SW 1271 (cell line): ENCODE data around the gene SVIL.
"Not testable (repeated sequence)": the region's sequence is repeated elsewhere in the genome, so short reads cannot be mapped to it uniquely, and the experiment has no call there.

Source experiments
- DNase-seq, 2 experiments: peaks; one replicate each; lab custom pipeline; 2025; lab: John Stamatoyannopoulos, UW

The SVIL gene

DNA sequence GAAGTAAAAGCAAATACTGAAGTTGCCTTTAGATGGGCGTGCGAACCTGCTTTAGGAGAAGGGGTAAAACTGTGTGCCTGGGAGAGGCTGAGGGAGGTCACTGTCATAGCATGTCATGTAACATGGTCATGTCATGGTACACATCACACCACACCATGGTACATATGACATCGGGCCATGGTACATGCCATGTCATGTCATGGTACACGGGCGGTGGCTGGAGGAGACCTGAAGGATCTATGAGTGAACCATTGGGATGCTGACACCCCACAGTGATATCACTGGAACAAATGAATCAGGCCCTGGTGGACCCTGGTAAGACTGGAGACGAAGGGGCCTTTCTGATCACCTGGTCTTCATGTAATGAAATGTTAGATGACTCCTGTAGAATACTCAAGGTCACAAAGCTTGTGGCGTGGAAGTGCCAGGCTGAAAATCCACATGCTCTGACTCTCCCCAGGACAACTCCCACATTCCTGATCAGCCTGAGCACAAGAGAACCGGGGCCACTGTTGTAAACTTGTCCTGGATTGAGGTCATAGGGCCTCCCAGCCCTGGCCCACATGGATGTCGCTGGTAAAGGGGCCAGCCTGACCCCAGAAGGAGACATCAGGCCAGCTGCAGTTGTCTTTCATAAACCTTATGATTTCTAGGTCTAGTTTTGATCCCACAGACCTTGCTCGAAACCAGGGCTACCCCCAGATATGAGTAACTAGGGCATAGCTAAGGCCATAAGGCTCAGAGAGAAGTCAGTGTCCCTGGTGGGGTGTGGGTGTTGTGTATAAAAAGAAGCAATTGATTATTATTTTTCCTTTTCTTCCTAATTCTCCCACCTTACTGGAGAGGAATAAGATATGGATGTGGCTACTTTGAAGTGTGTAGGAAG is 60.3 kb downstream of the SVIL start:
- not testable (repeated sequence) for DNase-seq

DNA sequence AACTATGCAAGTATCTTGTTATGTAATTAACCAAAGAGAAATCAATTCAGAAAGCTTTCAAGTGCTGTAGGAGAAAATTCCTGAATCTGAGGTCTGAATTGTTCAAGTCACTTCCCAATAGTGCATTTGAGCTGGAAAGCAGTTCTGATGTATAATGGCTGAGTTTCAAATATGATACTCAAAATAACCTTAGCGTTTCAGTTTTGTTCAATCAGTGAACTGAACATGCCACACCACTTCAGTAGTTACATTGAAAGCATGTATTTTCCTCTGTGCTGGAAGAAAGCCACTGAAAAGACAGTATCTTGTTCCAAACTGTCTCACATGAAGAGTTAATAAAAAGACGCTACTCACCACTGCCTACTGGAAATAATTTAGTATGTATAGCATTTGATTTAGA is 64.5 kb downstream of the SVIL start:
- not testable (repeated sequence) for DNase-seq

DNA sequence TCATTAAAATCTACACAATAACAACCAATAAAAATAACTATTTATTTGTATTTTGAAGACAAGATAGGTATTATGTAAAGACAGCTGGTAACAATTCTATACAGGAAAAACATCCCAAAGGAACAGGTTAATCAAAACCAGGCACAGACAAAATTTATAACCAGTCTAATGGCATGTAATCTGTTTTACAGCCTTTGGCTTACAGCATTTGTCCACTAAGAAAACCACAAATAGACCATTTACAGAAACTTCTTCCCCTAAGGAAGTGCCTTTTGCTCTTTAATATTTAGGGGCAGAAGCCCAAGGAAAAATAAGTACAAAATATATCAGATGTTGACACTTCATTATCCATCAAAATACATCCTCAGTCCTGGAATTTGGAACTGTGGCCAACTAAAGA is 65.0 kb downstream of the SVIL start:
- no peak for DNase-seq

DNA sequence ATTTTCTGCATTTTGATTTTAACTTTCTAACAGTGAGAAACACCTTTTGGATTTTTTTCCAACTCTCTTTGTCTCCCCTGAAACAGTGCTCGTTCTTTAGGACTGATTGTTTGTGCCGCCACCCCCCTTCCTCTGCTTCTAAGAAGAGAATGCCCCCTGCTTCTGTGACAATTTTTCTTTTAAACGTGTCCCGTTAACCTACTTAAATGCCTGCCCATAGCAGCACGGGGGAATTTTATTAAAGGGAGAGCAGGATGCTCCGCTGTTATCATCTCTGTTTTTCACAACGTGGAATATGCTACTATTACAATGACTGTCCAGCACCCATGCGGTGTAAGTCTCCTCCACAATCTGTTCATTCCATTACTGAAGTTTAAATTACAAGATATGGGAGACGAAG is 67.8 kb downstream of the SVIL start:
- no peak for DNase-seq

DNA sequence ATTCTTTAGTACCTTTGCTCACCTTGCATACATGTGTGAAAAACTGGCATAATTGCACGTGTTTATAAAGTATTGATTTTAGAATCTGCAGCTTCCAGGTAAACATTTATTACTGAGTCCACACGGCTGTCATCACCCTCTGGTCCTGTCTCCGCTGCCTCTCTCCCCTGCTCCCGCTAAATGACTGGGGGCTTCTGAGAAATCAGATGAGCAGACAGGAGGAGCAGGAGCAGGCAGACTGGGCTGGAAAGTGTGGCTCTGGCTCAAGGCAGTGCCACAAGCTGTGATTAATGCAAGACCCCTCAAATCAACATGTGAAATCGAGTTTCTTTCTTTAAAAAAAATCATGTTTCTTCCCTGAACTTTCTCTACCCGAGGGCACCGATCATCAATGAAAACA is 68.6 kb downstream of the SVIL start:
- DNase-seq = not testable (repeated sequence)

DNA sequence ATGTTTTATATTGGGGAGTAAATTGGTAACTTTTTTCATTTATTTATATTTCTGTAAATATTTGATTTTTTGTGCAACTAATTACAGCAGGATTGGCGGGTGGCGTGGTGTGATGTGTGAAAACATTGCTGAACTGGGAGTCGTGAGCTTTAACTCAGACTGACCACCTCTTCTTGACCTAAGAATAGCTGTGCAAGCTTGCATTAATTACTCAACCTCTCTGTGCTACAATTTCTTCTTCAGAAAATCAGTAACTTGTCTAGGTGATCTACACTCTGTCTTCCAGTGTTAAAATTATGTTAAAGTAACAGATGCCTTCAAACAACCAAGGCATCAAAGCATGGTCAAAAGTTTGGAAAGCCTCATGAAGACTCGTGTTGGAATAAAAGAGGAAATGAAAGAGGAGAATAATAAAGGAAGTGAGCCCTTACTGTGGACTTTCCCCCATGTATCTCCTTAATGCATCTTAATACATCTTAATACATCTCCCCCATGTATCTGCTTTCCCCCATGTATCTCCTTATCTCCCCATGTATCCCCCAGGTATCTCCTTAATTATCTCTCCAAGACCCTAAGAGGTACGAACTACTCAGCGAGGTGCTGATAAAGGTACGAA is 71.2 kb downstream of the SVIL start:
- DNase-seq = no peak

DNA sequence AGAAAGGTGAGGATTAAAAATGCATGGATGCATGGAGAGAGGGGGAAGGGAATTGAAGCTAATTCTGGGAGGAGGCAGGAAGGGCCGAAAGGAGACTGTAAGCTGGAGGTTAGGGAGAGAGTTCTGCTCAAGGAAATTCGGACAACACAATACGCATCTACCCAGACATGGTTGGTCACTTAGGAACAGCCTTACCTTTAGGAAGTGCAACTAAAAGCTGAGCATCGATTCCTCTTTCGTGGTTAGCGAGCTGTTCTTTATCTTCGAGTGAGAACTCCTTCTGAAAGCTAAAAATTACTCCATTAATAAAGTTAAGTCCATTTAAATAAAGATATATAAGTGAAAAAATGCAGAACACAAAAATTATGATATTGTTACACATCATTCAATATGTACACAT is 71.8 kb downstream of the SVIL start:
- DNase-seq = not testable (repeated sequence)

DNA sequence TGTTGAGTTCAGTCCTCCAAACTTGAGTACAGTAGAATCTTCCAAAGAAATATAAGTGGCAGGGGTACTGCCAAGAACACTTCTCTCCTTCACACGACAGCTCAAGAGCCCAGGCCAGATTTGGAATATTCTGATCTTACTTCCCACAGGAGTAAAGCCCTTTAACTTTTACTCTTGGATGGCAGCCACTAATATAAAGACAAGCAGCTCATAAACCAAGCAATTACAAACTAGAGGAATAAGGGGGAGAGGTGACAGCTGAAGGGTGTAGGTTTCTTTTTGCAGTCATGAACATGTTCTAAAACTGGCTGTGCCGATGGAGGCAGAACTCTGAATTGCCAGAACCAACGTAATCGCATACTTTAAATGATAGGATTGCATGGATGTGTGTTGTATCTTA is 74.8 kb downstream of the SVIL start:
- no peak for DNase-seq

DNA sequence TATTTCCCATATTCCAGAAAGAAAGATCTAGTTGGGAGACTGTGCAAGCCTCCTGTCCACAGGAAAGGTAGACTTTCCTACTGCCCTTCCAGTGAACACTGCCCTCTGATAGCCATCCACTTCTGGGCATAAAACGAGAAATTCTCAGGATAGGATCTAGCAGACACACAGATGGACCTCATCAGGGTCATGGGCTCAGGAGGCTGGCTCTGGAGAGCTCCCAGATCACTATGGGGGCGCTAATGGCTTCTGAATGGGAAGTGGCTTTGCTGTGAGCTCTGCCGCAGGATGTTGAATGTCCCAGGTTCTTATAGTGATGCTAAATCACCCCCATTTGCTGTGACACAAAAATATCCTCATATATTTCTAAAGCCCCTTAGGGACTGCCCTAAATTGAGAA is 77.1 kb downstream of the SVIL start:
- DNase-seq = no peak

DNA sequence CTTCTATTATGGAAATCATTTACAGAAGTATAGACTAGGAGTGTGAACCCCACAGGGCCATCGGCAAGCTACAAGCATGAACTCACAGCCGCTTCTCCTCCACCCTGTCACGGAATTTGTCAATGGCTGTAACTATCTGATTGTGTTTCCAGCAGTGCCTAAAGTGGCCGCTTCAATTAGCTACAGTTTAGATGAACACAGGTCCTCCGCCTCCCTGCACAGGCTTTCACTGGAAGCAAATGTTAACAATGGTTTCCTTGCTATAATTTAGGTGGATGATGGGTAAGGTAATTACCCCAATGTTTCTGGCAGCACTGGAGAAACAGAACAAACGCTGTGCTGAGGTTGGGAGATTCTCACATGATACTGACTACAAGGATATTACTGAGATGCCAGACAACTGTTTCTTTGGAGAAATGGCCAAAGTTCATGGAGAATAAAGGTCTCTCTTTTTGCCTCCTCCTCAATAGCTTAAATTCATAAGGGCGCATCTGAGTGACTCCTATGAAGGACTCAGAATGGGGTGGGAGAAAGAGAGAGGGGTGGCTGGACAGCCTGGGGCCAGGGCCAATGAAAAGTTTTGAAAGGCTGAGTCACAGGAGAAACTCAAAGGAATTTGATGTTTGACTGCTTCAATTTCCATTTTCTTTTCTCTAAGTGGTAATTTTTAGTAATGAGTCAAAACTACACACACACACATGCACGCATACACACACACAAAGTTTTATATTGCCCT is 78.9 kb downstream of the SVIL start:
- peak in 1 of 2 experiments; percentile 32 for DNase-seq

DNA sequence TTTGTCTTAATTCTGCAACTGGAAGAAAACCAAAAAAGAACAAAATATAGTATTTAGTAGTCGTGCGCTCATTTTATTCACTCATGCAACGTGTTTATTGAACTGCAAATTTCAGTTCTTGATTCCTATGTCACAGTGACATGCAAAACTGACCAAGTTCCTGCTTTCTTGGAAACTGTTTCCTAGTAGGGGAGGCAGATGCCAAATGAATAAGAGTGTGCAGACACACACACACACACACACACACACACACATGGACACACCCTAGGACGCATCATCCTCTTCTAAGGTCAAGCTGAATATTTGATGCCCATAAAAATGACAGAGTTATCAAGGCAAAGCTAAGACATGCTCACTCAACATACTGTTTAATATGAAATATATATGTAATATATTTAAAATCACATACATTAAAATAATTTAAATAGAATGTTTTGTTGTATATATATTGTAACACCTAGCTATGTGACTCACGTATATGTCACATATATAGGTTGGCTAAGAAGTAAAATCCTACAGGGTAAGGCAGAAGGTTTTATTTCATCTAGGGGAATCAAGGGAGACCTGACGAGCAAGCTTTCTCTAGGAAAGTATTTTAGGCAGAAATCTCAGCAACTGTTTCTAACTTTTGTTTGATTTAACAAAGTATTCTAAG is 79.6 kb downstream of the SVIL start:
- no peak for DNase-seq

DNA sequence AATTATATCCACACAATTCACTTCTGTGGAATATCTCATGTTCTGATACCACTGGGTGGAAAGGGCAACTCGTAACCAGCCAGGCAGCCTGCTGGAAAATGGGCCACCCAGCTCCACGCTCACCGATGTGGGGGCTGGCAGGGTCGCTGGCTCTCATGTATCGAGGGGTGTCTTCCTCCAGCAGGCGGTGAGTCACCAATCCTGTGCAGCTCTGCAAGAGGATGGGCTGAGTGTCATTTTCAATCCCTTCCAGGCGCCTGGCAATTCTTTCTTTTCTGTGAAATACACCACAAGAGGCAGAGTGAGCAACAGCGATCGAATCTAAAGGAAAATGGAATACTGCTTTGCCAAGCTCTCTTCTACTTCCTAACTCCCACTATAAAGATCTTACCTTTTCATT is 80.1 kb downstream of the SVIL start:
- peak in 1 of 2 experiments; percentile 25 for DNase-seq

DNA sequence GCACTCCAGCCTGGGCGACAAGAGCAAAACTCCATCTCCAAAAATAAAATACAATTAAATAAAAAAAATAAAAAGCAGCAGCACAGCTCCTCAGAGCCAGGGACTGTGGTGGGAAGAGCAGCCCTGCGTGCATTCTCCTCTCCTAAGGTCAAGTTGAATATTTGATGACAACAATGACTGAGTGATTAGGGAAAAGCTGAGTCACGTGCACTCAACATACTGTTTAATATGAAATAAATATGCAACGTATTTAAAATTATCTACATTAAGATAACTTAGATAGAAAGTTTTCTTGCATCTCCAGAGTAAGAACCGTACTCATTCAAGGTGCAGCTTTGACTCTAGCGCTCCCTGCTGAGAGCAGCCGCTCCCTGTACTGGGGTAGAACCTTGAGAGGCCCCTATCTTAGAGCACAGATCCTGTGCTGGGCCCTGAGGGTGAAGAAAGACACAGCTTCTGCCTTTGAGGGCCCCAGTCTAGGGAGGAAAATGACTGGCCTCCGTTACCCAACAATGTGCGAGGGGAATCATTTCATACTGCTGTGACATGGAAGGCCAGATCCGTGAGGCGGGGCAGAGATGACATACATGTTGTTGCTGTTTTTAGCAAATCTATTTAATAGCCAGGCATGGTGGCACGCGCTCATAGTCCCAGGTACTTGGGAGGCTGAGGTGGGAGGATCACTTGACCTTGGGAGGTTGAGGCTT is 81.1 kb downstream of the SVIL start:
- DNase-seq = no peak

DNA sequence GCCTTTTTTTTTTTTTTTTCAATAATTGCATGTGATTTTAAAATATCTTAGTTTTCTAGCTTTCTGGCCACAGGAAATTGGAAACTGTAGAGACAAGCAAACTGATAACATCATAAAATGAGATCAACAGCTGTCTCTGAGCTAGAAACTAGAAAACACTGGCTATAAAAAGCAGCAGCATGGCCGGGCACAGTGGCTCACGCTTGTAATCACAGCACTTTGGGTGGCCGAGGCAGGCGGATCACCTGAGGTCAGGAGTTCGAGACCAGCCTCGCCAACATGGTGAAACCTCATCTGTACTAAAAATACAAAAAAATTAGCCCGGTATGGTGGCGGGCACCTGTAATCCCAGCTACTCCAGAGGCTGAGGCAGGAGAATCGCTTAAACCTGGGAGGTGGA is 81.7 kb downstream of the SVIL start:
- DNase-seq = not testable (repeated sequence)

DNA sequence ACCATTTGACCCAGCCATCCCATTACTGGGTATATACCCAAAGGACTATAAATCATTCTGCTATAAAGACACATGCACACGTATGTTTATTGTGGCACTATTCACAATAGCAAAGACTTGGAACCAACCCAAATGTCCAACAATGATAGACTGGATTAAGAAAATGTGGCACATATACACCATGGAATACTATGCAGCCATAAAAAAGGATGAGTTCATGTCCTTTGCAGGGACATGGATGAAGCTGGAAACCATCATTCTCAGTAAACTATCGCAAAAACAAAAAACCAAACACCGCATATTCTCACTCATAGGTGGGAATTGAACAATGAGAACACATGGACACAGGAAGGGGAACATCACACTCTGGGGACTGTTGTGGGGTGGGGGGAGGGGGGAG is 85.3 kb downstream of the SVIL start:
- not testable (repeated sequence) for DNase-seq

DNA sequence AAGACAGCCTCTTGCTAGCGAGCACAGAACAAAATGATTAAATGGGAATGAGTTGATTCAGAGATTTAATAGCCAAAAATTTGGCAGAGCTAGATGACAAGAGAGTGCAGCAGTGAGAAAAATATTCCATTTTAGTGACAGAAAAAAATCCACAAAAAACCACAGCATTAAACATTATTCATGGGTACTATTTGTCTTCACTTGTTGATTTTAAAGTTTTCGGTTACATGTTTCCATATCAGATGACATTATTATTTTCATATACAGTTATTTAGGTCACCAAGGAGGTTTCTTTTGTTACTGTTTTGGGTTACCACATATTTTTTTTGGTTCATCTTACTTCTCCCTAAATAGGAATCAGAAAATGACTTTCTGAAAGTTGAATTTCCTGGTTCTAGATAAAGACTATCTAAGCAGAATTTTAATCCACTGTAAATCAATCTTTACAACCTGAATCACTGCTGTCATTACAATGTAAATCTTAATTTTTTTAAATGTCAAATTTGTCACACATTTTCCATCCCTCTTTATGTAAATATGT is 87.9 kb downstream of the SVIL start:
- no peak for DNase-seq

DNA sequence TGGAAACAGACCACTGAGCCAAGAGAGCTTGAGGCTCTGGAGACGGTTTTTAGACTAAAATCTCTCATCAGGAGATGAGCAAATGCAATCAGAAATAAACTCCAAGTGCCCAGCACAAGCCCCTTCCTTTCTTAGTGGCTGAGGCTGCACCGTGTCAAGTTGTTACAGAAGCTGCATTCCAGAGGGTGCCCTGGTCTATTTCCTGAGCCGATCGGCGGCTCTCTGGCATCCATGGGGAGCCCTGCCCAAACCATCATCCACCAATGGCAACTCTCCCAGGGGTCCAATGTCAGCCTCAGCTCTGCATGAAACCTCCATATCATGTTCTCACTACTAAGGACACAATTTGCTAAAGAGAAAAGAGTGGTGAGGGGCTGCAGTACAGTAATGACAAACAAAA is 89.6 kb downstream of the SVIL start:
- no peak for DNase-seq

DNA sequence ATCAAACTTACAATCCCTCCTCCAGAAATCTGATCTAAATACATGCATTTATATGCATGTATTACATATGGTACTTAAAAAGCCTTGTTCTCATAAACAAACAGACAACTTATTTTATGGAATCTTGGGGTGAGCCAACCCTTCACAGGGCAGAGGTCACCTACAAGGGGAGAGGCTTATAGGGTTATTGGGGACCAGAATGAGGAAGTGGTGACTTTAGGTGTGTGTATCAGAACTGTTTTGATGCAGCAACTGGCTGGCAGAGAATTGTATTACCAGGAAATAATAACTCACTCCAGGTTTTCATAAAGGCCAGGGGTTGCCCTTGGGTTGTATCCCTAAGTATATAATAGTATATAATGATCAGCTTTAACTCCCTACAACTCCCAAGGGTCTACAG is 91.1 kb downstream of the SVIL start:
- no peak for DNase-seq

DNA sequence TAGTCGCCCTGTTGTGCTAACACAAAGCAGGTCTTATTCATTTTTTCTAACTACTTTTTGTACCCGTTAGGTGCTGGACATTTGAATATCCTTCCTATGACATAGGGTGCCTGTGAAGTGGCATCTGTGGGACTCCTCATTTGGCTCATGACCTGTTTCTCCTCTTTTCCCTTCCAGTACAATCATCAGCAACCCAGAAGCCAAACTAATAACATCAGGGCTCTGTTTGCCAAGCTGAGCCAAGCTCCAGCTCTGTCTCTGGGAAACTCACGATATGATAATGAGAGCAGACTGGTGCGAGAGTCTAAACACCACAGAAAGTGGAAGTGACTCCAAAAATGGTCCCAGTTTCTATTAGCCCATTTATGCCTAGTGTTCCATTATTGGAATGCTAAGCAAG is 92.0 kb downstream of the SVIL start:
- DNase-seq = no peak

DNA sequence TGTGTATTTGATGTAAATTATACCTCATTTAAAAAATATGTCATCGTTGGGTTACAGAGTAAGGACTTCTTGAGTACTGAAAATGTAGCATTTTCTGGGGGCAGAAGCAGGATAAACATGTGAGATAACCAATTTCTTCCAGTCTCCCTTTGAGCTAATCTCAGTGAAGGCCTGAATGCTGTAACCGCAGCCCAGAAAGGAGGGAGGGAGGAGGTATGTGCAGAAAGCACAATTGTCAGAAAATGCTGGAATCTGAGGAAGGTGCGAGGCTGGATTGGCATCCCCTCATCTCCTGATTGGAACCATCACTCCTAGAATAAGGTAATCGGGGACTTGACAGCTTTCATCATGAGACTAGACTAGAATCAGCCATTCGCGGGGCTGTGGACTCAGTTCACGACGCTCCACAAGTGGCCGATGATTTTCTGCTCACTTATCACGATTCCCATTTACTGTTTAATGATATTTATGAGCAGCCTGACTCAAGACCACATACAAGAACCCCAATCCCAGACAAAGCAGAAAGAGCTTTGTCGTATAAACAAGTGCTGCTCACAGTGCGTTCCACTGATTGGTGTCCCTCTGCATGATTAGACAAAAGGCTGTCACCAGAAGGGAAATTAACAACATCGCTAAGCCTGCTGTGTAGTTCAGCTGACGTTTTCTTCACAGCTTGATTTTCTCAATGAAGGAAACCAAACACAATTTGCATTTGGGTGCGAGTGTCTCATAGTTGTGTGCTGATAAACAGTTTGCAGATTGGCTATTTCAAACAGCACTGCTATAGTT is 93.2 kb downstream of the SVIL start:
- DNase-seq = no peak

DNA sequence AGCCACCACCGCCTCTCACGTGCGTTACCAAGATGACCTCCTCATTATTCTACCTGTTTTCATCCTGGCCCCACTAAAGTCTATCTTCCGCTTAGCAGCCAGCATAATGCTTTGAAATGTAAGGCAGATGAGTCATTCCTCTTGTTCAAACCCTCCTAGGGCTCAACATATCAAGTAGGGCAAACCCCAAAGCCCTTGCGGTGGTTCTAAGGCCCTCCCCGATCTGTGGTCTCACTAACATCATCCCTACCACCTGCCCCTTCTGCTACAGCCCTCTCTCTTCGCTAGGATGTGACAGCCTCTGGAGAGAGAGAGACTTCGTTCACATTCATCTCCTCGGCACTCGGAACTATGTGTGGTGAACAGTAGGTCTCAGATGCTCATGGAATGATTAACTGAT is 94.8 kb downstream of the SVIL start:
- DNase-seq = no peak
